Fibroblast of skin of abdomen (primary cell): ENCODE measurements around the gene TTC34.

Experiments used
- DNase-seq: peaks from one replicate; pipeline ENCODE4 v3.0.0-alpha.2; 2013

The TTC34 gene

GRCh38 chr1:2830761-2831425 lies 29.4 kb upstream of the TTC34 start:
- DNase-seq = no peak

GRCh38 chr1:2829846-2830615 lies 28.5 kb upstream of the TTC34 start:
- DNase-seq = no peak

DNA sequence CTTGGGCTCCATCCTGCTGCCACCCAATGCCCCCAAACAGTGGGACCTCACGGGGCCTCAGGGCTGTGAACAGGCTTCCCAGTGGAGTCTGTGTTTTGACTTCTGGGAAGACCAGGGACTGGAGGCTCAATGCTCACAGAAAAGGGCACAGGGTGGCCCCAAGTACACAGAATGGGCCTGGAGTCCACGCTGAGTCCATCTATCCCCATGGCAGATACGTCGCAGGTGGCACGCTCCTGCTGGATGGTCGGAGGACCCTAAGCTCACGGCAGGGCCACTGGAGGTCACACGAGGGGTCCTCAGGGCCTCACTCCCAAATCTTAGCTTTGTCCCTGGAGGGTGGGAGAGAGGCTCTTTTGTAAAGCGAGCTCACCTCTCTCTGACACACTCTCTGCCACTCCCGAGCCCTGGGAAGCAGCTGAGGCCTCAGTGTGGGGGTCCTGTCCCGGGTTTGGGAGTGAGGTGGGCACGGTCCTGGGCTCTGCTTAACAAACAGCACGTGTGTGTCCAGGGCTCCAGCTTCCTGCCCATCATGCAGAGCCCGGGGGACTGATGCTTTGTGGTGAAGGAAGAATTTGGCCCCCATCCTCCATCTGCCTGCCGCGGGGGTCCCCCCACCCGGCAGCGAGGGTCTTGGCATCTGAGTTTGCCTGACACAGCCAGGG lies 27.2 kb upstream of the TTC34 start:
- DNase-seq = no peak

GRCh38 chr1:2826736-2827292 lies 25.3 kb upstream of the TTC34 start:
- no peak for DNase-seq

GRCh38 chr1:2826316-2826715 lies 24.8 kb upstream of the TTC34 start:
- DNase-seq = no peak

DNA sequence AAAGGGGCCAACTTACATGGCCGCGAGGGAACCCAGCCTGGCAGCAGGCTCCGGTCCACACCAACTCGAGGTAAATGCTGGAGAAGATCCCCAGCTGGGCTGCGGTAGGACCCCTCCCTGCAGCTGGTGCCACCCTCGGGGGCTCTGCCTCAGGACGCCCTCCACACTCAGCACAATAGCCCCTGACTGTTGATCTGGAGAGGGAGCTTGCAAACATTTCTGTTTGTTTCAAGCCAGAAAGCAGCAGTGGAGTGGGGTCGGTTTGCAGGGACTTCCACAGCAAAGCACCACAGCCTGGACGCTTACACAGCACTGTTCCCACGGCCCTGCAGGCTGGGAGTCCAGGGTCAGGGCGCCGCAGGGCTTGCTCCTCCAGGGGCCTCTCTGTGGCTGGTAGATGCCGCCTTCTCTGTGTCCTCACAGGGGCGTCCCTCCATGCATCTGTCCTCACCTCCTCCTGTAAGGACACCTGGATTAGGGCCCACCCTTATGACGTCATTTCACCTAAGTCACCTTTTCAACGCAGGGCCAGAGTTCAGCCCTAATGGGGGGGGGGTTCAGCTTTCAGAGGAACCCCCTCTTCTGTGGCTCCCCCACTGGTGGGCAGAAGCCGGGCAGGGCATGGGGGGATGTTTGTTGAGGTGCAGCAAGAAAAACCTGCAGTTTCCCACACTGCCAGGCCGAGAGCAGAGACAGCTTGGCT lies 24.1 kb upstream of the TTC34 start:
- DNase-seq = no peak

GRCh38 chr1:2824999-2825398 lies 23.5 kb upstream of the TTC34 start:
- no peak for DNase-seq

DNA sequence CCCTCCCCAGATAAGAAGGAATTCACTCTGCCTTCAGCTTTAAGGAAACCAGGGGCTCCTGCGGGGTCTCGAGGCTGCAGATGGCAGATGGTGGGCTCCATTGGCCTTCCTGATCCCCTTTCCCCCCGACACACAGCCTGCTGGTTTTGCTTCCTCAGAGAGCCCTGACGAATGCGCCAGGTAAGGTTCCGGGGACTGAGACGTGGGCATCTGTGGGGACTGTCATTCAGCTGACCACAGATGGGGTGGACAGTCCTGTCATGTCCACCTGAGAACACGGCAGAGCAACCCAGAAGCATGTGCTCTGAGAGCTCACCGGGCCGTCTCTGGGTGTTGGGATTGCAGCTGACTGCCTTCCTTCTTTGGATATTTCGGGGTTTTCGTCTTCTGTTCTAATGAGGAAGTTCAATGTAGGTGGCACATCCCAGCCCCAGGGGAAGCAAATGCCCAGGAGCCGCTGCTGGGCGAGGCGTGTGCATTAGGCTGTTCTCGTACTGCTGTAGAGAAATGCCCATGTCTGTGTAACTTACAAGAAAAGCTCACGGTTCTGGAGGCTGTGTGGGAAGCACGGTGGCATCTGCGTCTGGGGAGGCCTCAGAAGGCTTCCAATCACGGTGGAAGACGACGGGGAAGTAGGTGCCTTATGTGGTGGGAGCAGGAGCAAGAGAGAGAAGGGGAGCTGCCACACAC lies 22.6 kb upstream of the TTC34 start:
- DNase-seq = no peak

- DNase-seq = no peak
Observed at GRCh38 chr1:2822621-2823145, 21.2 kb upstream of the TTC34 start.

- no peak for DNase-seq
Observed at GRCh38 chr1:2821966-2822620, 20.6 kb upstream of the TTC34 start.

DNA sequence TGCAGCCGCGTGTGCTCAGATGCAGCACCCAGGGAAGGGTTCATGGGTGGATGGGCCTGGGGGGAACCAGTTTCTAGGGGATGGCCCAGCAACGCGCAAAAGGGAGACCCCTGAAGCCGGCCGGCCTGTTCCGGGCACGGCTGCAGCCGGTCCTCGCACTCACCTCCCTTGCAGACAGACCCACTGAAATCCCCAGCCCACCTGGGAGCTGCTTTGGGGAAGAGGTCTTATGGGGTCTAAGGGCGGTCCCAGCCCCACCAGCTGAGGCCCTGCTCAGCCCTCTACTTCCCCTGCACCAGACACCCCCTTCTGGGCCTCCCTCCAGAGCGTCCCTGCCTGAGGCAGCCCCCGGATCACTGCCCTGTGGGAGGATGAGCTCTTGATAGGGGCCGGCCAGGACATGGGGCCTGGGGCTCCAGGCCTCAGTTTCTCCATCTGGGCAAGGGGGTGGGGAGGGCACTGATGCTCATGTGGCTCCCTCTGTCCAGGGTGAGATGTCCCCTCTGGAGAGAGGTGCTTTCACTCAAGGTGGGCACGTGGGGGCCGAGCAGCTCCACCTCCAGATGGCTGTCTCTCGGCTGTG lies 20.0 kb upstream of the TTC34 start:
- no peak for DNase-seq

GRCh38 chr1:2820731-2821372 lies 19.4 kb upstream of the TTC34 start:
- DNase-seq = no peak

GRCh38 chr1:2819831-2820730 lies 18.6 kb upstream of the TTC34 start:
- no peak for DNase-seq

GRCh38 chr1:2819429-2819828 lies 17.9 kb upstream of the TTC34 start:
- DNase-seq = no peak

- DNase-seq = no peak
Observed at GRCh38 chr1:2817784-2818564, 16.5 kb upstream of the TTC34 start.

DNA sequence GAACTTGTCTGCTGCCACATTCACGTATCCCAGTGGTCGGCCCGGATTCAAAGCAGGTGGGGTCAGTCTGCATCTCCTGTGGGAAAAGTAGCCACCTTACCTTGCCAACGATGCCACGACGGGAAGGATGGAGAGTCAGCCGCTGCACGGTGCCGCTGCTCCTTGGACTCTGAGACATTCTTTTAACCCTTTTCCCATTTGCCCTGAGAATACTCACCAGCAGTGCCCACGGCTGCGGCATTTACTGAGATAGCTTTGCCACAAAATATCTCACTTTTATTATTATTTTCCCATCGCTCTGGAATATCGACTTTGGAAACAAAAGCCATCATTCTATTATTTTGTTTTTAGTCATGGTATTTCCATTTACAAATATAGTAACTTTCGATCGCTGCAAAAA lies 15.3 kb upstream of the TTC34 start:
- no peak for DNase-seq

GRCh38 chr1:2815551-2815950 lies 14.1 kb upstream of the TTC34 start:
- DNase-seq = no peak

- no peak for DNase-seq
Observed at GRCh38 chr1:2814511-2815075, 13.1 kb upstream of the TTC34 start.
